GM19238 (cell line): Measurements from ENCODE around the gene IFNB1.

Source experiments
- DNase-seq: peaks from one replicate; pipeline ENCODE4 v3.0.0; 2011; ENCODE audit warnings: low spot score; ENCODE audit not compliant: insufficient read length

The IFNB1 gene

GRCh38 chr9:21077781-21078180 is at the start of gene IFNB1:
IFNB1 (minus strand) TSS chr9:21077942; CDS start chr9:21077869, 73 bp downstream.
- no peak for DNase-seq

GRCh38 chr9:21121595-21122251 is 44.0 kb upstream of the IFNB1 start:
- DNase-seq = peak; percentile 5

- no peak for DNase-seq
Measured at GRCh38 chr9:21121079-21121478, 43.3 kb upstream of the IFNB1 start.

DNA sequence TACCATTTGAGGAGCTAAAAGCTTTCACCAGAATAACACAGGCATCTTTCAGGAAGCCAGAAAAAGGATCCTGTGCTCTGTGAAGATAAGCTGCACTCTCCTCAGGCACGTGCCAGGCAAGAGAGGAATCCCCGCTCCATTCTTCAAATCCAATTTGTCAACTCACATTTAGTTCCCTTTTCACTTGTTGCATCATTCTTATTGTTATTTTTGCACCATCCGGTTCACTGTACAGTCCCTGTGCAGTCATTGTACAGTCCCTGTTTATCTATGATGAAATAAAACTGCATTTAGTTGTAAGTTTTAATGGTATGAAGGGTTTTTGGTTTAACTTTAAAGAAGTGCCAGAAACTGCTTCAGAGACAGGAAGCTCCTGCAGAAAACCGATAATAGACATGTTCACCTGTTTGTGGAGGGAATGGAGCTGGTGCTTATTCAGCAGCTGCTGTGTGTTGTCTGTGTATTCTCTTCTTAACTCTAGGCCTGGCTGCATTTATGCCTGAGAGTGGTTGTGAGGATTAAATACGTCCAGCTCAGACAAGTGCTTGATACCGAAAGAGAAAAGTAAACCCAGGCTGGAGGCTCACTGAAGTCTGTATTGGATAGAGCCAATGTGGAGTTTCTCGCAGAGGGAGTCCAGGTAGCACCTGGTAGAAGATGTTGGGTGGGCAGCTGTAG is 41.5 kb upstream of the IFNB1 start:
- no peak for DNase-seq

DNA sequence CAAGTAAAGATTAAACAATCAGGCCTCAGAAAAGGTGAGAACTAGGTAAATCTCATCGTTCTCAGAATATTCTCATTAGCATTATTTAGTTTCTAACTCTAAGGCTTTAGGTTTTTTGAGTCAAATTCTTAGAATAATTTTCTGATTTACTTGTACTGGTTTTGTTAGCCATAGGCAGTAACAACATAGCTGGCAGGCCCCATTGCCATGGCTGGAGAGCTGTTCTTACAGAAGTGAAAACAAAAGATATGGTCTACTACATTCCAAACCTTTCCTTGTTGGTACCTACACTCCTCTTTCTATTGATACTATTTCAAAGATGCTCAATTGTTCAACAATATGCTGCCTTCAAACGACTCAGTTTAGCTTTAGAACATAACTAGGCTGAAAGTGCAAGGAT is 36.6 kb upstream of the IFNB1 start:
- DNase-seq = no peak

GRCh38 chr9:21110708-21111576 is 33.2 kb upstream of the IFNB1 start:
- peak; percentile 13 for DNase-seq

DNA sequence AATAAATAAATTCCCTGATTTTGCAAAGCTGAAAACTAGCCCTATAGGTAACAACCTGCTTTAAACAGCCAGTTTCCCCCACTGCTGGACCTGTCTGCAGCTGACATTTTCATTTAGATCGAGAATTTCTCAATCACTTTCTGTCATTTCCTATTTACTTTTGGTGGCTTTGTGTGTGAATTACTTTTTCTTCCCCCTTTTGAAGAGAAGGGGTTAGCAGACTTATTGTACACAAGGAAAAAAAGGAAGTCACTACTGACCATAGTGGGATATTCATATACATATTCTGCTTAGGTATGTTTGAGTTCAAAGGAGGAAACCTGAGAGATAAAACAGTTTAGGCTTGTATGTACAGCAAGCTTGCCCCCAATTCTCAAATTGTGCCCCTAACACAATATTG is 27.0 kb upstream of the IFNB1 start:
- no peak for DNase-seq

DNA sequence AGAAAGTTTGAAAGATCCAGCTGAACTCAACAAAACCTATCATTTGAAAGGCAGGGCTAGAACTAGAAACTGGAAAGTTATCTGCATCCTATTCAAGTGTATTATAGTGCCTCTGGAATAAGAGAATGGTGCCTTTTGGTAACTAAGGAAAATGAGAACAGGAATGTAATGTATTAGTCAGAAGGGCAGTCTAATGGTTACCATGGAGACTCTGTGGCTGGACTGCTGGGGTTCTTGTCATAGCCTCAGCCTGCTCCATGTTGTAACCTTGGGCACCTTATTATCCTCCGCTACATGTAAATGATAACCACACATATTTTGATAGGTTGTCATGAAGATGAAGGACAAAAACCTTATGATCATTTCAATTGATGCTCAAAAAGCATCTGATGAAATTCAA is 24.6 kb upstream of the IFNB1 start:
- DNase-seq = no peak

DNA sequence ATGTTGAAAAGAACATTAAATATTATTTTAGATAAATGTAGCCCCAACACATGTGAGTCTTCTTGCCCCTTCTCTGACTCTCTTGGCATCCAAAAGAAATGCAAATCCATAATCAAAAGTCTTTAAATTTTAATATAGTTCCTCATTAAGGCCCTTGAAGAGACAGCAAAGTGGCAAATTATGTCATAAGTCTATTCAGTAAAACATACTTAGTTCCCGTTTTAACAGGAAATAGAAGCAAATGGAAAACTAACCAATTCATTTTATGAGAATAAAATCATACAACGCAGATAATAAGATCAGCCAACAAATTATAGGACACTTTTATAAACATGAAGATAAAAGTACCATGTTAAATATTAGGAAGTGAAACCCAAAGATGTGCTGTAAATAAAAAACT is 20.1 kb upstream of the IFNB1 start:
- DNase-seq = no peak

DNA sequence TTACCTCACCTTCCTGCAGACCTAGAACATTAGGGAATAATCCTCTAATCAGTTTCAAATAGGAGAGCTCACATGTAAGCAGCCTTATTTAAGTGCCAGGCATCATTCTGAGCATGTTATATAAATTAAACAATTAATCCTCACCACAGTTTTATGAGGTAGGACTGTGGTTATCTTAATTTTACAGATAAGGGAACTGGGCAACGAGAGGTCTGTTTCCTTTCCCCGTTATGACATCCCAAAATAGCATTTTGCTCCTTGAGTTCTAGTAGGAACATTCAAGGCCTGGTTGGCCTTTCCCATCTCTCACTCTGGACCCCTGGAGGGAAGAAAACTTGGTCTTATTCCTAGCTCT is 19.1 kb upstream of the IFNB1 start:
- no peak for DNase-seq

- DNase-seq = peak; percentile 21
Measured at GRCh38 chr9:21096172-21096900, 18.6 kb upstream of the IFNB1 start.

DNA sequence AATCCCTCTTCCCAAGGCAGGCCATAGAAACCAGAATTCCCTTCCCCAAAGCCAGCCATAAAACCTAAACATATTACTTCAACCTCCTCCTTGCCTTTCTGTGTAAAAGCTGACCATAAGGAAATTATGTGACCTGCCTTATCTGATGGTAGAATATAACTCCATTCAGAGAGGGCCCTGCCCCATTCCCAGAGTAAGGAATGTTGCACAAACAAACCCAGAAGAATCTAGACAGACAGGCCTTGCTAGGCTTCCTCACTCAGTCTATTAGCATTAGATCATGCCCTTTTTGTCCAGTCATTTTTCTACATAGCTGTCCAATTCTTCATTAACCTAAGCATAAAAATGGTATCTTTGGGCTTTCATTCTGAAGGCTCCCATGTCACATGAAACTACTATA is 17.8 kb upstream of the IFNB1 start:
- DNase-seq = no peak

- no peak for DNase-seq
Measured at GRCh38 chr9:21086538-21086937, 8.8 kb upstream of the IFNB1 start.

- no peak for DNase-seq
Measured at GRCh38 chr9:21085005-21085404, 7.3 kb upstream of the IFNB1 start.

DNA sequence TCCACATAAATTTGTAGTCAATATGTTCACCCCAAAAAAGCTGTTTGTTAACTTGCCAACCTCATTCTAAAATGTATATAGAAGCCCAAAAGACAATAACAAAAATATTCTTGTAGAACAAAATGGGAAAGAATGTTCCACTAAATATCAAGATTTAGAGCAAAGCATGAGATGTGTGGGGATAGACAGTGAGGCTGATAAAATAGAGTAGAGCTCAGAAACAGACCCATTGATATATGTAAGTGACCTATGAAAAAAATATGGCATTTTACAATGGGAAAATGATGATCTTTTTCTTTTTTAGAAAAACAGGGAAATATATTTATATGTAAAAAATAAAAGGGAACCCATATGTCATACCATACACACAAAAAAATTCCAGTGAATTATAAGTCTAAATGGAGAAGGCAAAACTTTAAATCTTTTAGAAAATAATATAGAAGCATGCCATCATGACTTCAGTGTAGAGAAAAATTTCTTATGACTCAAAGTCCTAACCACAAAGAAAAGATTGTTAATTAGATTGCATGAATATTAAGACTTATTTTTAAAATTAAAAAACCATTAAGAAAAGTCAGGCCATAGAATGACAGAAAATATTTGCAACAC is 6.6 kb upstream of the IFNB1 start:
- no peak for DNase-seq

DNA sequence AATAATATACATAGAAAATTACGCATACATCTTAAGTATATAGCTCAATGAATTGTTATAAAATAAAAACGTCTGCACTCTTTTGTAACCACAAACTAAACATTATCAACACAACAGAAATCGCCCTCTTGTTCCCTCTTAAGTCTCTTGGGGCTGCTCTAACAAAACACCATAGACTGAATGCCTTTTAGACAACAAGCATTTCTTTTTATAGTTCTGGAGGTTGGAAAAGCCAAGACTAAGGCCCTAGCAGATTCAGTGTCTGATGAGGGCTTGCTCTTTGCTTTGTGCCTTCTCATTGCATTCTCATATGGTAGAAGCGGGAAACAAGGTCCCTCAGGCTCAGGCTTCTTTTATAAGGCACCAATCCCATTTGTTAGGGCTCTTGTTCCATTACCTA is 4.9 kb upstream of the IFNB1 start:
- no peak for DNase-seq

GRCh38 chr9:21081999-21082398 is 4.3 kb upstream of the IFNB1 start:
- DNase-seq = no peak

DNA sequence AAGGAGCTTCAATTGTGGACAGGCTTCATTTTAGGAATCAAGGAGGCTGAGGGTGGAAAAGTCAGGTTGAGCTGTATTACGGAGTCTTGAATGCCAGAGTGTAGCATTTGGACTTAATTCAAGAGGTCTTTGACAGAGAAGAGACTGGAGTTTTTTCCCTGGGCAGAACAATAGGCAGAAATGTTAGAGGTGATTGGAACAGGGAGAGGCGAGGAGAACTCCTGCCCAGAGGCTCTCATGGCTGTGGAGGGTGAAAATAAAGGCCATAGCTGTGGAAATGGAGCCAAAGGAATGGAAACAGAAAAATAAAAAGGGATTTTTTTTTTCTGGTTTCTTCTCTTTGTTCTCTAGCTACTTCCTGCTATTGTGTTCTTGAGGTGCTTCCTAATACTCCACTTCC is 3.7 kb upstream of the IFNB1 start:
- DNase-seq = no peak

- DNase-seq = no peak
Measured at GRCh38 chr9:21080793-21081192, 3.1 kb upstream of the IFNB1 start.

GRCh38 chr9:21078702-21079101 is 960 bp upstream of the IFNB1 start:
- no peak for DNase-seq

GRCh38 chr9:21075484-21075883 is 2.3 kb downstream of the IFNB1 start:
- DNase-seq = no peak
